Sigmoid colon (tissue), 7 donors: ENCODE data around the gene CCDC178. TPM values are rescaled to one million over a fixed set of nuclear protein-coding genes. Genes with fewer than 3 reads are reported as not detected.

Experiments used
- DNase-seq: peaks from one replicate; pipeline ENCODE4 v3.0.0-alpha.2; 2019
- H3K27ac ChIP-seq, 4 donors: fragments of 200-600 bp; sonication (generic); one replicate each; pipeline ENCODE4 v1.5.1; 2016 to 2019; ENCODE audit warnings: mild to moderate bottlenecking in 1 of 4
- H3K27me3 ChIP-seq, 3 donors: fragments of 200-600 bp; sonication (generic); one replicate each; pipeline ENCODE4 v1.5.1; 2019; ENCODE audit warnings: mild to moderate bottlenecking in 1 of 3
- H3K36me3 ChIP-seq, 4 donors: fragments of 200-600 bp; sonication (generic); one replicate each; pipeline ENCODE4 v1.5.1; 2016 to 2019
- H3K4me1 ChIP-seq, 4 donors: fragments of 200-600 bp; sonication (generic); one replicate each; pipeline ENCODE4 v1.5.1; 2017 to 2019
- H3K4me3 ChIP-seq, 4 donors: fragments of 200-600 bp; sonication (generic); one replicate each; pipeline ENCODE4 v1.5.1; 2017 to 2019; ENCODE audit warnings: mild to moderate bottlenecking in 2 of 4, moderate library complexity in 1 of 4
- H3K9me3 ChIP-seq, 4 donors: fragments of 200-600 bp in 3 of 4; sonication (generic) in 3 of 4; one replicate each; pipeline versions ENCODE4 v1.5.1 to v1.6.1; 2013 to 2019
- CTCF ChIP-seq, 4 experiments: fragments of 450-650 bp in 3 of 4; fragments of 200-600 bp in 1 of 4; IDR thresholded peaks; one replicate each; pipeline ENCODE4 v1.5.1; 2016 to 2019; ENCODE audit warnings: antibody characterized with exemption in 4 of 4, mild to moderate bottlenecking in 3 of 4, moderate library complexity in 2 of 4
- EP300 ChIP-seq, 4 donors: sonication (generic); formaldehyde crosslinking; IDR thresholded peaks; one replicate each; pipeline ENCODE4 v1.6.1; 2017; ENCODE audit warnings: antibody characterized with exemption in 4 of 4
- POLR2A ChIP-seq, 2 donors: fragments of 450-650 bp; IDR thresholded peaks; one replicate each; pipeline ENCODE4 v1.6.1; 2016; ENCODE audit warnings: antibody characterized with exemption in 2 of 2, mild to moderate bottlenecking in 2 of 2, moderate library complexity in 2 of 2
- POLR2AphosphoS5 ChIP-seq, 4 donors: sonication (generic); formaldehyde crosslinking; IDR thresholded peaks; one replicate each; pipeline ENCODE4 v1.6.1; 2017; ENCODE audit warnings: antibody characterized with exemption in 4 of 4
- WGBS, 2 donors: extraction: QIAGEN DNeasy Blood & Tissue Kit; methylation state at CpG; one replicate each; pipeline ENCODE4 v1.1.7; 2013; 5-methylcytosine and 5-hydroxymethylcytosine counted together
- intact Hi-C: fragments of 100-400 bp; cut with DNase I; formaldehyde crosslinking; loops from one replicate; pipeline ENCODE4 v1.15.1; 2023
- polyA plus RNA-seq, 3 donors: library from polyadenylated mRNA; stranded (reverse); fragments of 200-250 nt; gene quantifications; one replicate each; pipeline ENCODE4 v1.2.3, GENCODE V29; 2013
- total RNA-seq, 4 donors: library from RNA; depleted of rRNA; stranded (reverse); fragments of >200 nt; gene quantifications; one replicate each; pipeline ENCODE4 v1.1.0, GENCODE V29; 2016
- donor health status: healthy with polysubstance abuse.
- donor health status: Bipolar disorder and iron deficiency.
- donor health status: healthy.

Gene CCDC178
- total and polyA plus RNA-seq, 7 donors, result under 0.01 to 1.7 (median 0.66) TPM; not detected in 2

GRCh38 chr18:32919799-32920198 lies 520.7 kb downstream of the CCDC178 start:
- Histone ChIP-seq H3K36me3 (no peaks in the 10 kb centered on the region), H3K9me3 (no peaks in the 10 kb centered on the region), H3K4me1 (no peaks in the 10 kb centered on the region), H3K27ac (no peak overlapping the region), H3K4me3 (no peak overlapping the region), H3K27me3 (no peaks in the 10 kb centered on the region)
- intact Hi-C loops, result loop anchor here (10.0 kb wide), 1 partner anchor 205 kb away; no protein-coding TSS in a partner anchor
- TF ChIP-seq EP300 (IDR thresholded peaks at IDR 0.05) (no peak), POLR2AphosphoS5 (IDR thresholded peaks at IDR 0.05) (no peak), CTCF (IDR thresholded peaks at IDR 0.05) (no peak), POLR2A (IDR thresholded peaks at IDR 0.05) (no peak)
- no peak for DNase-seq
- 38 to 60% methylated on average over 2 of the region's 2 CpGs for WGBS, 2 donors

- no peak overlapping the region for H3K4me3 ChIP-seq
- WGBS, 2 donors, result 48 to 62% methylated on average over 5 of the region's 5 CpGs
- DNase-seq, result no peak
- TF ChIP-seq EP300 (IDR thresholded peaks at IDR 0.05), result no peak
- no peak for TF ChIP-seq POLR2AphosphoS5 (IDR thresholded peaks at IDR 0.05)
- TF ChIP-seq POLR2A (IDR thresholded peaks at IDR 0.05), result no peak
- no peak for TF ChIP-seq CTCF (IDR thresholded peaks at IDR 0.05)
- H3K9me3 ChIP-seq, result no peaks in the 10 kb centered on the region
- intact Hi-C loops, result no loop called here
- H3K27ac ChIP-seq, result no peak overlapping the region
- H3K27me3 ChIP-seq, result no peaks in the 10 kb centered on the region
- H3K36me3 ChIP-seq, result no peaks in the 10 kb centered on the region
- H3K4me1 ChIP-seq, result no peaks in the 10 kb centered on the region
Measured at GRCh38 chr18:32918692-32919250, 521.8 kb downstream of the CCDC178 start.

GRCh38 chr18:32915516-32915915 lies 525.0 kb downstream of the CCDC178 start:
- H3K36me3 ChIP-seq, result no peaks in the 10 kb centered on the region
- H3K4me1 ChIP-seq, result no peaks in the 10 kb centered on the region
- WGBS, 2 donors, result 86 to 88% methylated on average over 1 of the region's 1 CpG
- no peak for TF ChIP-seq CTCF (IDR thresholded peaks at IDR 0.05)
- no peak for TF ChIP-seq EP300 (IDR thresholded peaks at IDR 0.05)
- TF ChIP-seq POLR2AphosphoS5 (IDR thresholded peaks at IDR 0.05), result no peak
- no peak for TF ChIP-seq POLR2A (IDR thresholded peaks at IDR 0.05)
- H3K4me3 ChIP-seq, result no peak overlapping the region
- no peak for DNase-seq
- H3K9me3 ChIP-seq, result no peaks in the 10 kb centered on the region
- H3K27ac ChIP-seq, result no peak overlapping the region
- intact Hi-C loops, result no loop called here
- H3K27me3 ChIP-seq, result no peaks in the 10 kb centered on the region

GRCh38 chr18:32911660-32912284 lies 528.7 kb downstream of the CCDC178 start:
- no peak for TF ChIP-seq CTCF (IDR thresholded peaks at IDR 0.05)
- TF ChIP-seq EP300 (IDR thresholded peaks at IDR 0.05), result no peak
- TF ChIP-seq POLR2AphosphoS5 (IDR thresholded peaks at IDR 0.05), result no peak
- TF ChIP-seq POLR2A (IDR thresholded peaks at IDR 0.05), result no peak
- no peak overlapping the region for H3K27ac ChIP-seq
- H3K9me3 ChIP-seq, result no peaks in the 10 kb centered on the region
- H3K4me1 ChIP-seq, result no peaks in the 10 kb centered on the region
- intact Hi-C loops, result no loop called here
- WGBS, 2 donors, result 78 to 89% methylated on average over 3 of the region's 3 CpGs
- DNase-seq, result no peak
- no peaks in the 10 kb centered on the region for H3K27me3 ChIP-seq
- H3K36me3 ChIP-seq, result no peaks in the 10 kb centered on the region
- no peak overlapping the region for H3K4me3 ChIP-seq
